ENCODE data around the gene BUD23. TPM values are rescaled to one million over a fixed set of nuclear protein-coding genes. Genes with fewer than 3 reads are reported as not detected.
"Not testable (repeated sequence)": the region's sequence is repeated elsewhere in the genome, so short reads cannot be mapped to it uniquely, and the experiment has no call there.

The BUD23 gene
- total RNA-seq, 1 donor from 2014 or later, result 31.5 TPM

DNA sequence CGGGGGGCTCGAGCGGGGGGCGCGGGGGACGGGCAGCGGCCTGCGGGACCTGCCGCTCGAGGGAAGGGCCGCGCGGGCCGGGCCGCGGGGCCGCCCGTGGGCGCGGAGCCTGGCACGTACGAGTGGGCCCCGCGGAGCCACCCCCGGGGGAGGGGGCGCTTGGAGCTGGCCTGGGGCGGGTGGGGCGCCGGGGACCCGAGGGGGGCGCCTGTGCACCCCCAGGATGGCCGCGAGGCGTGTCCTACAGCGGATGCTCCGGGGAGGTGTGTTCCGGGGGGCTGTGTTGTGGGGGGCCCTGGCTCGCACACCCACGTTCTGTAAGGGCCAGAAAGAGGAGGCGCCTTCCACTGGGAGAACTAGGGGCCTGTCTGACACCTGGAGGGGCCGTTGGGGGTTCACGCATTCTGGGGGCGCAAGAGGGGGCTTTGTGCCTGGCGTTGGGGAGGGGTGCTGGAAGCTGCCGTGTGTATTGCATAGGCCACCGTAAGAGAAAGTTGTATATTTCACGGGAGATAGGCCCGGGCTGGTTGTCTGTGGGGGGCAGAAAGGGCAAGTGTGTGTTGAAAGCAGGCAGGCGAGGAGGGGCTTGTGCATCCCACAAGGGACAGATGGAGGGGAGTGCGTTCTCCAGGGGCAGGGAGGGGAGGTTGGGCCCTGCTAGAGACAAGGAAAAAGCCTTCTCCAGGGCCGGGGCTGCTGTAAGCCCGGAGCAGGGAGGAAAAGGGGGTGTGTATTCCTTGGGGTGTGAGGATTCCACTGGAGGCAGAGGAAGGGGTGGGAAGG, 15.1 kb upstream of the BUD23 start:
- DNase-seq, result peak; percentile 16

DNA sequence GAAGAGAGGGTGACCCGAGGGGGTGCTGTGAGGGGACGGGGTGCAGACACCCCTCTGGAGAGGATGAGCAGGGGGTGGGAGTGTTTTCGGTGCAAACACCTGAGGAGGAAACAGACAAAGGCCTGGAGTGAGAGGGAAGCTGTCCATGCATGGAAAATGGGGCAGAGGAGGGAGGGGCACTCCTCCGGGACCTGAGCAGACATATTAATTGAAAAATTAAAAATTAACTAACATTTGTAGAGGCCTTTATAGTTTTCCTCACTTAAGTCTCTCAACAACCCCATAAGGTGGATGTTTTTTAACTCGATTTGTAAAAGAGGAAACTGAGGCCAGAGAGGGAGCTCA, 14.5 kb upstream of the BUD23 start:
- no peak for DNase-seq

DNA sequence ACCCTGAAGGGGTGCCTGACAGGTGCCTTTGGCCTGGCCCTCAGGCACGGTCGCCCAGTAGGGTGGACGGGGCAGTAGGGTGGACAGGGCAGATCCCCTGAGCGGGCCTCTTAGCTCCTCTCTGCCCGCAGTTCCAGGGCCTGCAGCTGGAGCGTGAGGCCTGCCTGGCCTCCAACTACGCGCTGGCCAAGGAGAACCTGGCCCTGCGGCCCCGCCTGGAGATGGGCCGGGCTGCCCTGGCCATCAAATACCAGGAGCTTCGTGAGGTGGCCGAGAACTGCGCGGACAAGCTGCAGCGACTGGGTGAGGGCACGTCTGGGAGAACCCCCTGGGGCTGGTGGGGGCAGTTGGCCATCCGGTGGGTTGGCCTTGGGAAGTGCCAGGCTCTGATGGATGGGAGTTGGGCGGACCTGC, 14.1 kb upstream of the BUD23 start:
- no peak for DNase-seq

DNA sequence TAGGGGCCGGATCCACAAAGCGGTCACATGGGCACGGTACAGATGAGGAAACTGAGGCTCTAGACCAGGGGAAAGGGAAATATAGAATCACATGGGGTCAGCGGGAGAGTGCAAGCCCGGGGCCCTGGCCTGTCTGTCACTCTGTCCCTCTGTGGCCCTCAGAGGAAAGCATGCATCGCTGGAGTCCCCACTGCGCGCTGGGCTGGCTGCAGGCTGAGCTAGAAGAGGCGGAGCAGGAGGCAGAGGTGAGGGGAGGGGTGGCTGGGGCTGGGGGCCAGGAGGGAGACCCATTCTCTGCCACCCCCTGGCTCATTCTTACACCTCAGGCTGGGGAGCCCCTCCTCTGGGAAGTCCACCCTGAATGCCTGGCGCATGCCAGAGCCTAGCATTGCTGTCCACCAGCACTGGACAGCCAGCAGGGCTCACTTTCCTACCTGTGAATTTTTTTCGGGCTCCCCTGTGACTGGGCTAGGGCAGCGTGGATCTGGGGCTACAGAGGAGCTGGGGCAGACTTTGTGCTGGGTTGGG, 13.5 kb upstream of the BUD23 start:
- DNase-seq, result no peak

DNA sequence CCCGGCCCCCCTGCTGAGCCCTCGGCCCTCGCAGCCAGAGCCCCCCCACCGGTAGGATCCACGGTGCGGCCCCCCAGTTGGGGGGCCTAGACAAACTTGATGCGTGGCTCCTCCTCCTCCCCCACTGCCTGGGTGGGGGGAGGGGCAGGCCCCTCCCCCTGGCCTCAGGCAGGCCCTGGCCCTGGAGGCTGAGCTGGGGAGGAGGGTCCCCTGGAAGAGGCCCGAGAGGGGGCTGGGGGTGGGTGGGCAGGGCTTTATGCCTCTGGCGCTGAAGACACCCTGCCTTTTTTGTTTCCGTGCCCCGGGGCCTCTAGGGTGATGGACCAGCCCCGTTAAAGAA, 12.1 kb upstream of the BUD23 start:
- no peak for DNase-seq

DNA sequence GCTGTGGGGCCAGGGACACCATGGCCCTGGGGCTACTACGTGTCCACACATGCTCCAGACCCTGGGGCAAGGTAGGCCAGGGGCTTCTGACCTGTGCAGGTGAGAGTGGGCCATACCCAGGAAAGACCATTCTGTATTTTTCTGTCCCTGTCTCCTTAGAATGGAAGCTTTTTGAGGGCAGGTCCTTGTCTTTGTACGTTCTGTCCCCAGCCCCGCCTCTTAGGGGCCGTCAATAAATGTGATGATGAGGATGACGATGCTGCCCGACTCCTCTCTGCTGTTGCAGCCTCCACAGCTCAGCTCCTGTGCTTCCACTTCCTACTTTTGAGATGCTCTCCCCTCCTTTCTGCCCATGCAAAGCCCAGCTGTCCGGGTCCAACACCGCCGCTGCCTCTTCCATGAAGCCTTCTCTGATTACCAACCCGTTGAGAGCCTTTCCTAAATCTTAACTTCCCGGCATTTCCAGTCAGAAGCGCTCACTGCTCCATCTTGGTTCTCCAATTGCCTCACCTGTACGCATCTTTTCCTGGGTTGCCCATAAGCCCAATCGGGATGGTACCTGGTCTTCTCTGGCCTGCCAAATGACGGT, 11.4 kb upstream of the BUD23 start:
- DNase-seq, result no peak

DNA sequence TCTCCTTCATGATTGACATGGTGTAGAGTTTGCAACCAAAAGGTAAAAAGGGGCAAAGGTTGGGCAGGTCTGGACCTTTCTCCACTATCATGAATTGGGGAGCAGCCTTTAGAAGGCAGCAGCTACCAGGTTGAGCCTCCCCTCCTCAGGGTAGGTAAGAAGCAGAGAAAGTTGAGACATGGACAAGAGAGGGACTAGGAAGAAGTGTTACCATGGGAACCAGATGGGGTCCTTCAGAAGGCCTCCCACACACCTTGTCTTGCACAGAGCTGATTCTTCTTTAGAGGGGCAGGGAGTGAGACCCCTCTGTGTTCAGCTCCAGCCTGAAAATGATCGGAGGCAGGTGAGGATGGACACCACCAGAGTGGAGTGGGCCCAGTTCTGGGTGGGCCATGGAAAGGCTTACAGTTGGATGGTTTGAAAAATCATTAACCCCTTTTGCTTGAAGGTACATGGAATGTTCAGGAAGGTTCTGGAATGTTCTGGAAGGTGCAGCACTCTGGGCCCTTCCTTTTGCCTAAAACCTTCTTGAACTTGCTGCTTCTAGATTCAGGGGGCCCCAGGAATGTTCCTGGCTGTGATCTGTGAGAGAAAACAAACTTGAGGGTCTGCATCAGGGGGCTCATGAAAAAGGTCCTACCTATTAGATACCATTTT, 8.8 kb upstream of the BUD23 start:
- DNase-seq, result no peak

DNA sequence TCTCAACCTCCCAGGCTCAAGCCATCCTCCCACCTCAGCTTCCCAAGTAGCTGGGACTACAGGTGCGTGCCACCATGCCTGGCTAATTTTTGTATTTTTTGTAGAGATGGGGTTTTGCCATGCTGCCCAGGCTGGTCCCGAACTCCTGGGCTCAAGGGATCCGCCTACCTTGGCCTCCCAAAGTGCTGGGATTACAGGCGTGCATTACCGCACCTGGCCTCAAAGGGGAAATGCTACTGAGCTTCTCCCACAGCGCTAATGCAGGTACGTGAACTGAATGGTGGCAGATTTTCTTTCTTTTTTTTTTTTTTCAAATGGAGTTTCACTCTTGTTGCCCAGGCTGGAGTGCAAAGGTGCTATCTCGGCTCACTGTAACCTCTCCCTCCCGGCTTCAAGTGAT, 7.3 kb upstream of the BUD23 start:
- not testable (repeated sequence) for DNase-seq

DNA sequence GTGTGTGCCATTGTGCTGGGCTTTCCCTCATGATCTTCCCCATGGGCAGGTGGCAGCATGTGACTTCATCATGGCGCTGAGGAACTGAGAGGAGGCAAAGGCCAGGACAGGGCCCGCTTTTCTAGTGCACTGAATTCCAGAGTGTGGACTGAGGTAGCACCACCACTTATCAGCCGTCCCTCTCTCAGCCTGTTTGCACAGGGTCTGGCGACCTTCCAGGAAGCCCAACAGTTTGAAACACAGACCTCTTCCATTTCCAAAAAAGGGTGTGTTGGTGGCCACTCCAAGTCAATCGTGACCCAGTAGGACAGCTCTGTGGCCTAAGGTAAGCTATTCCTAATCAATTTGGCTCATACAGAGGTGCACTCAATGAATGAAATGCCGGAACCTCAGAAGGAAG, 4.5 kb upstream of the BUD23 start:
- DNase-seq, result no peak

DNA sequence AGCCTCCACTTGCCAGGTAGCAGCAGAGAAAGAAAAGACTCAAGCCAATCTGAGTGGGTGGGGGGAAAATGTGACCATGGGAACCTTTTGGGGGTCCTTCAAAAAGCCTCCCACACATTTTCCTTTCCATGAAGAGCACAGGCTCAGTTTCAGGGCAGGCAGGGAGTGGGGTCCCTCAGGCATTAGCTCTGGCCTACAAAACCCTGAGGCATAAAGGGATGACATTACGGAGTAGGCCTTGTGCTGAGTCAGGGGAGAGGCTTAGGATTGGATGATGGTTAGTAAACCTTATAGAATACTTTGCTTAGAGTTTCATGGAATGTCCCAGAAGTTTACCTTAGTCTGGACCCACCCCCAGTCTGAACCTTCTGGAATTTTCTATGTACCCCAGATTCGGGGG, 3.7 kb upstream of the BUD23 start:
- no peak for DNase-seq

DNA sequence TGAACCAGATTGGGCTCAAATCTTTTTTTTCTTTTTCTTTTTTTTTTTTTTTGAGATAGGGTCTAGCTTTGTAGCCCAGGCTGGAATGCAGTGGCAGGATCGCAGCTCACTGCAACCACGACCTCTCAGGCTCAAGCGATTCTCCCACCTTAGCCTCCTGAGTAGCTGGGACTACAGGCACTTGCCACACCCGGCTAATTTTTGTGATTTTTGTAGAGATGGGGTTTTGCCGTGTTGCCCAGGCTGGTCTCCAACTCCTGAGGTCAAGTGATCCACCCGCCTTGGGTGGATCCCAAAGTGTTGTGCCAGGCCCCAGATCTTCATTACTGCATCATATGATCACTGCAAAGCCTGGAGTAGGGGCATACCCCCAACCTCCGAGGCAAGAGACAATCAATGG, 2.9 kb upstream of the BUD23 start:
- no peak for DNase-seq

DNA sequence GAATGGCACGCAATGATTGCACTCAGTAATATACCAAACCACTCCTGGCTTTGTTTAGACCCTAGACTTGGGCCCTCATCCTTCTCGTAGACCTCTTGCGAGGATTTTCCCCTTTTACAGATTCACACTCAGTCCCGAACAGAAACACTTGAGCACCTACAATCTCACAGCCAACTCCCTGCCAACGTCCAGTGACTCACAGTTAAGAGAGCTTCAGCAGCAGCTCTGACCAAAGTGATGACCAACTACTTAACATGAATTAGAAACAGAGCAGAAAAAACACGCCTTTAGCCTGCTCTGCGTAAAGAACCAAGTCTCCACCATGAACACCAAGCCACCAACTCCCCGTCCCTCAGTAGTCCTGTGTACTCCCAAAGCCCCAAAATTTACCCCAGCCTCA, 2.4 kb upstream of the BUD23 start:
- peak; percentile 19 for DNase-seq

DNA sequence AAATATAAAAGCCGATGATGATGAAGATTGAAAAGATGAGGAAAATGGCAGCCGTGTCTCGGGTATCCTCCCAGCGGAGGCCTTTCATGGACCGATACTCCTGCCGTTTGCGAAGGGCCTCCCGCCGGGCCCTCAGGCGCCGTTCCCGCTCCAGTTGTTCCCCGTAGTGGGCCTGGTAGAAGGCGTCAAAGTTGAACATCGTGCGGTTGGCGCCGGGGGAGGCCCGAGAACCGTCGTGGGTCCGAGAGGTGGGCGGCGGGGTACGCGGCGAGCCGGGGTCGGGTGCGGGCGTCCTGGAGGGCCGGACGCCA, 697 bp upstream of the BUD23 start:
- DNase-seq, result no peak

DNA sequence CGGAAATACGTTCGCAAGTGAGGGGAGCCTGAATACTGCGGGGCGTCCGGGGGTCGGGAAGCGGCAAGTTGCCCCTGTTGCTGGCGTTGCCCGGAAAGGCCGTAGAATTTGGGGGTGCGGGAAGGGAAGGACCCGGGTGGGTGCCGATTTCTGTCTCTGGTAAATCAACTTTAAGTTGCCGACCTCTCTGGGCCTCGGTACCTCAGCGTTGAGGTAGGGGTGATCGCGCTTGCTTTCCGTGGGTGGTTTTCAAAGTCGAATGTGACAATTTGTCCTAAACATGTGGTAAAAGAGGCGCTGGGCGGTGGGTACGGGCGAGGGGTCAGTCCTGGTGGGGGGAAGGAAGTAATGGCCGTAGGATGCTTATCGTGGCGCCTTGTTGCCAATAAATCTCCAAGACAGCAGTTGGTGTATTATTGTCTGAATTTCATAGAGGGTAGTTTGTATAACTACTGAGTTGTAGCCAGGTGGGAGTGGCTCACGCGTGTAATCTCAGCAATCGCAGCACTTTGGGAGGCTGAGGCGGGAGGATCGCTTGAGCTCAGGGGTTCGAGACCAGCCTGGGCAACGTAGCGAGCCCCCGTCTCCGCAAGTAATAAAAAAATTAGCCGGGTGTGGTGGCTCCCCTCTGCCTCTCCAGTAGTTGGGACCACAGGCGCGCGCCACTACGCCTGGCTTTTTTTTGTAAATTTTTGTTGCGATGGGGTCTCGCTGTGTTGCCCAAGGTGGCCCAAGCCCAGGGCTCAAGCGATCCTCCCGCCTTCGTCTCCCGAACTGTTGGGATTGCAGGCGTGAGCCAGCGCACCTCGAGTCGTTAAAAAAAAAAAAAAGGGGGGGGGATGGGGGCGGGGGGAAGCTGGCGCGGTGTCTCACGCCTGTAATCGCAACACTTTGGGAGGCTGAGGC, 644 bp downstream of the BUD23 start:
- DNase-seq, result peak; percentile 48

DNA sequence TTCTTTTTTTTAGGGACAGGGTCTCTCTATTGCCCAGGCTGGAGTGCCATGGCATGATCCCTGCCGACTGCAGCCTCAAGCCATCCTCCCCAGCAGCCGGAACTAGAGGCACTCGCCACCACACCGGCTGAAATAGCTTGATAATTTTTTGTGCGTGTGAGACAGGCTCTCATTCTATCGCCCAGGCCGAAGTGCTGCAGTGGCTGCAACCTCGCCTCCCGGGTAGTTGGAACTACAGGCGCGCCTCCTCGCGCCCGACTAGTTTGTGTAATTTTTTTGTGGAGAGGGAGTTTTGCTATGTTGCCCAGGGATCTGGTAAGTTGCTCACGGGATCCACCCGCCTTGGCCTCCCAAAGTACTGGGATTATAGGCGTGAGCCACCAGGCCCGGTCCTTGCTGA, 1.9 kb downstream of the BUD23 start:
- DNase-seq, result no peak

DNA sequence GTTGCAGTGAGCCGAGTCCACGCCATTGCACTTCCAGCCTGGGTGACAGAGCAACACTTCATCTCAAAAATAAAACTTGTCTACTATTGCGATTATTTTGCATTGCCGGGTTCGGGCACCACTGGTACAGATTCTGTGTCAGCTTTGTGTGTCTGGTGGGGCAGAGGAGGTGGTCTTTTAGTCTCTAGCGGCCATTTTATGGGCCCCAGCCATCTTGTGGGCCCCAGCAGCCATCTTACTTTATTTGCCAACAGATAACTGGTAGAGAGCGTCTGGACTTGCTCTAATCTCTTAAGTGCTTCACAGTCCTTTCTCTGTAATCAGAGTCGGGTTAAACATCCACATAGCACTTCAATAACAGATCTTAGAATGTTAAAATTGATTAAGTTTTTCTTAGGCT, 4.9 kb downstream of the BUD23 start:
- DNase-seq, result no peak

DNA sequence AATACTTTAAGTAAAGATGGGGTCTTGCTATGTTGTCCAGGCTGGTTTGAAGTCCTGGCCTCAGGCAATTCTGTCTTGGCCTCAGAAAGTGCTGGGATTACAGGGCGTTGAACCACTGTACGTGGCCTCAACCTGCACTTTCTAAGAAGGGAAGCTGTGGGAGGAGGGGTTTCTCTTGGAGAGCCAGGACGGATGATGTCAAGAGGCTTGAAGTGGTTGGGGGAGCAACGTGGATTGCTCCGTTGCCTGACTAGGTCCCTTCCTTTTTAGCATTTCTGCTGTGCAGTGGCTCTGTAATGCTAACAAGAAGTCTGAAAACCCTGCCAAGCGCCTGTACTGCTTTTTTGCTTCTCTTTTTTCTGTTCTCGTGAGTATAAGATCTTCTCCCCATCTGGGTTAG, 7.2 kb downstream of the BUD23 start:
- no peak for DNase-seq

DNA sequence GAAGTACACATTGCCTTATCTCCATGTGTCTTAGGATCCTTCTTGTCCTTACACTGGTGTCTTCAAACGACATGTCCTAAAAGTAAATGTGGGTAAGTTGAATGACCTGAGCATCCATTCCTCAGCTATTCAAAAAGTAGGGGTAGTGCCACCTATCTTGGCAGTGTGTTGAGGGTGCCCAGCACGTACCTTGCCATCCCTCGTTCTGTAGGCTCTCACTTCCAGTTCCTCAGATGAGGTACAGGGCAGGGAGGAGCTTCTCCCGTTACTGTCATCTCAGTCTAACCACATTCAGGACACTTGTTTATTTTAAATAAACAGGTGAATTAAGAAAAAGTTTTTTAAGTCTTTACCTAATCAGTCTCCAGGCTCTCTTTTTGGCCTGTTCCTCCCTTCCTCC, 13.0 kb downstream of the BUD23 start:
- DNase-seq, result no peak

DNA sequence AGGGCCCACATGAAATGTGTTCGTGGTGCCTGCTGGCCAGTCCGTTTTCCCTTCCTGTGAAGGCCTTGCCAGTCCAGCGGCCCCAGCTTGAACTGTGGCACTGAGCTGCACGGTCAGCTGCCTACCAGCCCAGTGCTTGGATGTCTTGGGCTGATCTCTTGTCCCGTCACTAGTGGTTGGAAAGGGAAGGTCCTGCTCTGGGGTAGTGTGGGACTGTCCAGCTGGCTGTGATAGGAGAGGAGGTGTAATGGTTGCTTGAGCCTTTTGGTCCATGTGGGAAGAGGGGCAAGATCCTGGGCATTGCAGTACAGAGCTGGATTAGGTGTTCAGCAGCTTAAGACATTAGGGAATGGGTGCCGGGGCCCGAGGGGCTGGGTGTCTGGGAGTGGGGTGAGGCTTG, 15.0 kb downstream of the BUD23 start:
- DNase-seq, result no peak

DNA sequence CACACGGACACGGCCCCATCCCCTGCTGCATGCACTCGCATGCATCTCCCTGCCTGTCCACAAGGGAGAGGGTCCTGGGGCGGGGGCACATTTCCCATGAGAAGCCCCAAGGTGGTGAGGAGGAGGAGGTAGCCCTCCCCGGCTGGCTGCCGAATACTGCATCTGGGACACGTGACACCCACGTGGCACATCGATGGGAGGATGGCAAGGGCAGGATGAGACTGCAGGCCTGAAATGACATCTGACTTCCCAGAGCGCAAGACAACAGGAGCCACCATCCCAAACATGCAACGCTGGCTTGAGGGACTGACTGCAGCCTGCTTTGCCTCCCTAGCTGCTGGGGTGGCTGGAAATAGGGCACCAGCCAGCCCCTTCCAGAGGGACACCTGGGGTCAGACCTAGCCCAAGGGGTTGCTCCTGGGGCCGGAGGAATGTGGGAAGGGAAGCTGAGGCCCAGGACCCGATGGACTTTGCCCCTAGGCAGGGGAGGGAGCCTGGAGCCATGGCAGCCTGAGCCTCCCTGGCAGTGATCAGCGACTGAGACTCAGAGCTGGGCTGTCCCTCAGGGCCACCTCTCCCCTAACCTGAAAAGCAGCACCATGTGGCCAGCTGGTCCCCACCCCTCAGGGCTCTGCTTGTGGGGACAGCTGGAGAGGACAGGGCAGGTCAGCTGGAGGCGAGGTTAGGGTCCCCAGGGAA, 16.1 kb downstream of the BUD23 start:
- DNase-seq, result no peak

DNA sequence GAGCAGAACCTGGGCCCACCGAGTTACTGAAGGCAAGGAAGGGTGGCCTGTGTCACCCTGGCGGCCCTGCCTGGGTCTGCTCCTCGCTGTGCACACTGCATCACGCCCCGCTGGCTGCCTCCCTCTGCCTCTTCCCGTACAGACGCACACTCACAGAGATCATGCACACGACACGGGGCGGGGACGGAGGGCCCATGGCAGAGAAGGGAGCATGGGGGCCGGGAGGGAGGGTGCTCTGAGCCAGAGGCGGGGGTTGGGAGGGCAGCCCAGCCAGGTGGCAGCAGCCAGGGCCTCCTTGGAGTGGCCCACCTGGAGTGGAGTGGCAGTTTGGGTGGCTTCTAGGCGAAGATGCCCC, 16.6 kb downstream of the BUD23 start:
- no peak for DNase-seq

DNA sequence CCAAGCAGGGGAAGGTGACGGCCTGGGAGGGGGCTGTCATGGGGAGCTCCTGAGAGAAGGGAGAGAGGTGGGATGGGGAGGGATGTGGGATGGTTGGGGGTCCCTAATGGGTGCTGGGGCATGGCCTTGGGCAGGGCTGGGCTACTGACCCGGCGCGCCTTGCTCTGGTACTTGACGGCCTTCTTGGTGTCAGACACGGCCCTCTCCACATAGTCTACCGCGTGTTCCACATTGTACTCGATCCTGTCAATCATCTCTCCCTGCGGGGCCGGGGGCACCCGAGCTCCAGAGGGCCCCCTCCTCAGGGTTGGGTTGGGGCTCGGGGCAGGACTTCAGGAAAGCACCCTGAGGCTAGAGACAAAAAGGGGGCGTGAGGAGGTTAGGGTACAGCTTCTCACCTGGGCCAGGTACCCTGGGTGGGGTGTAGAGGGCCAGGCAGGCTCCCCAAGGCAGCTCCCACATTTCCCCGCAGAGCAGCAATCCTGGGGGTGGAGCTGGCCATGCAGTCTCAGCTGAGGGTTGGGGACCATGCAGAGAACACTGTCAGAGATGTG, 17.3 kb downstream of the BUD23 start:
- DNase-seq, result no peak

Data from dermis blood vessel endothelial cell (primary cell).